A549 (cell line): ENCODE results near the gene TESK2. TPM values are rescaled to one million over a fixed set of nuclear protein-coding genes. Genes with fewer than 3 reads are reported as not detected.

Experiments
- ATAC-seq, 2 experiments: fragments of 200-7000 bp in 1 of 2; fragments of >200 bp in 1 of 2; cut with Nextera tagmentation in 1 of 2; cut with Tn5 transposase in 1 of 2; 3 replicates each; pipeline versions ENCODE4 v1.8.0 to v1.9.1; 2018 to 2020; ENCODE audit warnings: mild to moderate bottlenecking in 1 of 2, moderate library complexity in 1 of 2
- CTCF ChIA-PET: fragments of 300-600 bp; sonication (Branson Sonifier 250); formaldehyde crosslinking; extraction: SDS; loops from one replicate; lab custom pipeline; 2021; ENCODE audit warnings: antibody characterized with exemption, inconsistent platforms; lab: Yijun Ruan, JAX
- POLR2A ChIA-PET: fragments of 350-600 bp; formaldehyde crosslinking; extraction: SDS; loops from one replicate; lab custom pipeline; 2021; ENCODE audit warnings: antibody characterized with exemption, inconsistent platforms; lab: Yijun Ruan, JAX
- DNase-seq, 2 experiments: peaks; one replicate each; pipeline versions ENCODE4 v3.0.0 to v3.0.0-alpha.2; 2011 to 2016; ENCODE audit warnings: low read depth in 1 of 2, low spot score in 1 of 2
- FAIRE-seq: peaks from 2 replicates; lab custom pipeline; 2011; peaks lifted over from hg19 to GRCh38; lab: Jason Lieb, UNC
- H3K27ac ChIP-seq, 2 experiments: fragments of >200 bp; sonication (Bioruptor Twin); formaldehyde crosslinking; 3 replicates each; pipeline ENCODE4 v1.5.1; 2016 to 2017
- H3K4me1 ChIP-seq: fragments of >200 bp; sonication (Bioruptor Twin); formaldehyde crosslinking; 3 replicates; pipeline ENCODE4 v1.6.1; 2016
- H3K4me2 ChIP-seq: fragments of >200 bp; sonication (Bioruptor Twin); formaldehyde crosslinking; 3 replicates; pipeline ENCODE4 v1.6.1; 2016
- H3K4me3 ChIP-seq: fragments of >200 bp; sonication (Bioruptor Twin); formaldehyde crosslinking; 3 replicates; pipeline ENCODE4 v1.5.1; 2016
- H3K9me3 ChIP-seq: fragments of >200 bp; sonication (Bioruptor Twin); formaldehyde crosslinking; 3 replicates; pipeline ENCODE4 v1.6.1; 2016
- CTCF ChIP-seq: fragments of >200 bp; sonication (Bioruptor Twin); formaldehyde crosslinking; IDR thresholded peaks from 3 replicates; pipeline ENCODE4 v1.5.1; 2016
- E2F6 ChIP-seq: IDR thresholded peaks from 2 replicates; pipeline ENCODE4 v1.6.1; 2012; ENCODE audit warnings: low read depth, borderline replicate concordance
- EHF ChIP-seq: fragments of 250-450 bp; sonication (Bioruptor Pico); IDR thresholded peaks from 2 replicates; pipeline ENCODE4 v1.5.0; 2020; ENCODE audit warnings: mild to moderate bottlenecking
- EHMT2 ChIP-seq: fragments of 200-600 bp; sonication (generic); IDR thresholded peaks from 2 replicates; pipeline ENCODE4 v1.6.1; 2016; ENCODE audit warnings: antibody characterized with exemption, low read depth, mild to moderate bottlenecking, moderate library complexity
- ESRRA ChIP-seq: fragments of 150-350 bp; IDR thresholded peaks from 2 replicates; pipeline ENCODE4 v1.6.1; 2014; ENCODE audit warnings: mild to moderate bottlenecking, low read length, borderline replicate concordance
- FOSL2 ChIP-seq, 2 experiments: fragments of 450-650 bp in 1 of 2; fragments of >200 bp in 1 of 2; sonication (Bioruptor Twin) in 1 of 2; formaldehyde crosslinking; IDR thresholded peaks; 2 replicates each; pipeline versions ENCODE4 v1.5.0 to v1.6.1; 2016 to 2020; ENCODE audit warnings: mild to moderate bottlenecking in 1 of 2, moderate library complexity in 1 of 2
- FOXS1 ChIP-seq: fragments of 250-450 bp; sonication (Bioruptor Pico); IDR thresholded peaks from 2 replicates; pipeline ENCODE4 v1.5.0; 2020; ENCODE audit warnings: mild to moderate bottlenecking, moderate library complexity
- GATA3 ChIP-seq: IDR thresholded peaks from 2 replicates; pipeline ENCODE4 v1.6.1; 2012; ENCODE audit warnings: borderline replicate concordance
- HDAC2 ChIP-seq: fragments of 200-600 bp; sonication (generic); IDR thresholded peaks from 2 replicates; pipeline ENCODE4 v1.6.1; 2016
- HES2 ChIP-seq: fragments of >200 bp; sonication (Bioruptor Twin); formaldehyde crosslinking; IDR thresholded peaks from 2 replicates; pipeline ENCODE4 v1.6.1; 2016
- HEYL ChIP-seq: fragments of 250-450 bp; sonication (Bioruptor Pico); IDR thresholded peaks from 2 replicates; pipeline ENCODE4 v1.8.0; 2021; ENCODE audit warnings: mild to moderate bottlenecking, moderate library complexity
- HMGXB4 ChIP-seq: fragments of 250-450 bp; sonication (Bioruptor Pico); IDR thresholded peaks from 2 replicates; pipeline ENCODE4 v1.5.0; 2021; ENCODE audit warnings: mild to moderate bottlenecking, moderate library complexity, borderline replicate concordance
- HOXA7 ChIP-seq: fragments of 250-450 bp; sonication (Bioruptor Pico); IDR thresholded peaks from 2 replicates; pipeline ENCODE4 v1.5.0; 2020; ENCODE audit warnings: mild to moderate bottlenecking, moderate library complexity
- HOXB13 ChIP-seq: fragments of 250-450 bp; sonication (Bioruptor Pico); IDR thresholded peaks from 2 replicates; pipeline ENCODE4 v1.5.0; 2020; ENCODE audit warnings: low read depth, mild to moderate bottlenecking, moderate library complexity
- HOXB5 ChIP-seq: fragments of 250-450 bp; sonication (Bioruptor Pico); IDR thresholded peaks from 2 replicates; pipeline ENCODE4 v1.5.0; 2020; ENCODE audit warnings: mild to moderate bottlenecking, moderate library complexity
- JUNB ChIP-seq: fragments of >200 bp; sonication (Bioruptor Twin); formaldehyde crosslinking; IDR thresholded peaks from 2 replicates; pipeline ENCODE4 v1.6.1; 2016
- KDM5A ChIP-seq: fragments of 200-600 bp; sonication (generic); IDR thresholded peaks from 2 replicates; pipeline ENCODE4 v1.6.1; 2016; ENCODE audit warnings: antibody characterized with exemption, mild to moderate bottlenecking
- MAFK ChIP-seq: fragments of 450-650 bp; IDR thresholded peaks from 2 replicates; pipeline ENCODE4 v1.6.1; 2014; ENCODE audit not compliant: partially characterized antibody
- MAX ChIP-seq: IDR thresholded peaks from 2 replicates; pipeline ENCODE4 v1.6.1; 2012
- MYC ChIP-seq: IDR thresholded peaks from 2 replicates; pipeline ENCODE4 v1.6.1; 2012; ENCODE audit warnings: mild to moderate bottlenecking, inconsistent platforms, low read length, improper control_type of control experiment, borderline replicate concordance
- NPAS2 ChIP-seq: fragments of 250-450 bp; sonication (Bioruptor Pico); IDR thresholded peaks from 2 replicates; pipeline ENCODE4 v1.8.0; 2022; ENCODE audit warnings: mild to moderate bottlenecking, moderate library complexity, borderline replicate concordance
- NR3C1 ChIP-seq: fragments of >200 bp; sonication (Bioruptor Twin); formaldehyde crosslinking; IDR thresholded peaks from 3 replicates; pipeline ENCODE4 v1.6.1; 2017
- PBX3 ChIP-seq: IDR thresholded peaks from 2 replicates; pipeline ENCODE4 v1.6.1; 2012
- RCOR1 ChIP-seq: fragments of 150-350 bp; IDR thresholded peaks from 2 replicates; pipeline ENCODE4 v1.6.1; 2014; ENCODE audit warnings: antibody characterized with exemption, low read length, low read depth
- SMC3 ChIP-seq: fragments of >200 bp; sonication (Bioruptor Twin); formaldehyde crosslinking; IDR thresholded peaks from 3 replicates; pipeline ENCODE4 v1.6.1; 2018; ENCODE audit warnings: inconsistent platforms
- TFCP2L1 ChIP-seq: fragments of 250-450 bp; sonication (Bioruptor Pico); IDR thresholded peaks from 2 replicates; pipeline ENCODE4 v1.5.0; 2021; ENCODE audit warnings: mild to moderate bottlenecking
- USF2 ChIP-seq: fragments of 450-650 bp; IDR thresholded peaks from 2 replicates; pipeline ENCODE4 v1.6.1; 2014; ENCODE audit warnings: antibody characterized with exemption
- ZSCAN20 ChIP-seq: fragments of 250-450 bp; sonication (Bioruptor Pico); IDR thresholded peaks from 2 replicates; pipeline ENCODE4 v1.8.0; 2022; ENCODE audit warnings: mild to moderate bottlenecking, moderate library complexity
- WGBS: methylation state at CpG from one replicate; pipeline ENCODE4 v1.1.6; 2017; ENCODE audit errors: missing lambda C conversion rate; 5-methylcytosine and 5-hydroxymethylcytosine counted together
- polyA plus RNA-seq, 4 experiments: library from polyadenylated mRNA; depleted of rRNA in 3 of 4; stranded (reverse); fragments of >200 nt; fragmentation: RNase III in 1 of 4; extraction: RNeasy Plus Mini Kit Qiagen cat#74134 plus additional on column Dnase treatment in 1 of 4; gene quantifications; 2 replicates in 3 of 4; 3 replicates in 1 of 4; pipeline ENCODE4 v1.2.3, GENCODE V29; 2011 to 2017

The TESK2 gene
- polyA plus RNA-seq, 2 of the 4 experiments (the other 2 are of a cell fraction), result 0.22 to 0.48 TPM

GRCh38 chr1:45412899-45413298 is 78.1 kb downstream of the TESK2 start:
- H3K27ac ChIP-seq, result no peak overlapping the region
- no peak overlapping the region for H3K4me2 ChIP-seq
- CTCF ChIA-PET, result no interaction called here
- no peak overlapping the region for H3K4me3 ChIP-seq
- FAIRE-seq (no peak), ATAC-seq (no peak), DNase-seq (no peak)
- no peaks in the 10 kb centered on the region for H3K4me1 ChIP-seq
- no peaks in the 10 kb centered on the region for H3K9me3 ChIP-seq
- TF ChIP-seq MYC (no peak), EHMT2 (no peak), EHF (CRISPR knock-in tag) (no peak), MAX (no peak), HOXB13 (CRISPR knock-in tag) (no peak), HEYL (CRISPR knock-in tag) (no peak), HES2 (no peak), E2F6 (no peak), HDAC2 (no peak), CTCF (no peak), NR3C1 (no peak), ZSCAN20 (CRISPR knock-in tag) (no peak), MAFK (no peak), HOXA7 (no peak)
- WGBS, result 57% methylated on average over 2 of the region's 2 CpGs
- POLR2A ChIA-PET, result no interaction called here

GRCh38 chr1:45411510-45411899 is 79.5 kb downstream of the TESK2 start:
- WGBS, result 56% methylated on average over 3 of the region's 3 CpGs
- FAIRE-seq, result no peak
- Histone ChIP-seq H3K4me3 (no peak overlapping the region), H3K9me3 (no peaks in the 10 kb centered on the region), H3K4me1 (no peaks in the 10 kb centered on the region), H3K4me2 (no peak overlapping the region), H3K27ac (no peak overlapping the region)
- no peak for DNase-seq
- POLR2A ChIA-PET, result no interaction called here
- CTCF ChIA-PET, result interaction anchor here (1.1 kb wide), 1 partner anchor 8 kb away, joined by 3 read pairs; no protein-coding TSS in a partner anchor
- TF ChIP-seq HDAC2, result no peak
- TF ChIP-seq FOXS1 (CRISPR knock-in tag), result no peak
- TF ChIP-seq GATA3, result no peak
- TF ChIP-seq RCOR1, result no peak
- TF ChIP-seq TFCP2L1 (CRISPR knock-in tag), result no peak
- peak; percentile 30 to 37; a peak in 3 of 6 replicates for ATAC-seq

- ChIA-PET POLR2A (no interaction called here), CTCF (interaction anchor here (1.0 kb wide), 1 partner anchor 13 kb away, joined by 3 read pairs; no protein-coding TSS in a partner anchor)
- no peak overlapping the region for H3K4me3 ChIP-seq
- DNase-seq (no peak), FAIRE-seq (no peak), ATAC-seq (no peak)
- H3K4me2 ChIP-seq, result no peak overlapping the region
- H3K9me3 ChIP-seq, result no peaks in the 10 kb centered on the region
- H3K27ac ChIP-seq, result no peak overlapping the region
- 77% methylated on average over 6 of the region's 6 CpGs for WGBS
- no peaks in the 10 kb centered on the region for H3K4me1 ChIP-seq
- TF ChIP-seq ZSCAN20 (CRISPR knock-in tag) (no peak), ESRRA (no peak), HOXA7 (no peak), USF2 (no peak), FOSL2 (IDR thresholded peaks at IDR 0.05) (no peak), FOSL2 (CRISPR knock-in tag; IDR thresholded peaks at IDR 0.05) (no peak), KDM5A (no peak), PBX3 (no peak), NPAS2 (CRISPR knock-in tag) (no peak), HMGXB4 (CRISPR knock-in tag) (no peak), HOXB5 (CRISPR knock-in tag) (no peak), HDAC2 (no peak), SMC3 (no peak), JUNB (no peak)
Measured at GRCh38 chr1:45410850-45411509, 80.0 kb downstream of the TESK2 start.
